ENCODE data around the gene SLC17A2. TPM values are rescaled to one million over a fixed set of nuclear protein-coding genes. Genes with fewer than 3 reads are reported as not detected.
"Not testable (repeated sequence)": the region's sequence is repeated elsewhere in the genome, so short reads cannot be mapped to it uniquely, and the experiment has no call there.

SLC17A2 gene
- total RNA-seq, 1 donor from 2014 or later = not detected

- no peaks in the 10 kb centered on the region for H3K36me3 ChIP-seq (ENCODE audit: control insufficient read depth in 3 of 3, insufficient read depth in 3 of 3, low read length in 3 of 3)
- no peak overlapping the region for H3K4me3 ChIP-seq (ENCODE audit: low read length in 3 of 3)
- H3K9ac ChIP-seq (ENCODE audit: low read depth in 1 of 3, low read length in 3 of 3) = no peak overlapping the region
- no peaks in the 10 kb centered on the region for H3K27me3 ChIP-seq (ENCODE audit: control insufficient read depth in 3 of 3, insufficient read depth in 3 of 3, low read length in 3 of 3)
- no peaks in the 10 kb centered on the region for H3K4me1 ChIP-seq (ENCODE audit: control insufficient read depth in 3 of 3, insufficient read depth in 3 of 3, low read length in 3 of 3)
- no peak overlapping the region for H3K27ac ChIP-seq (ENCODE audit: low read depth, low read length)
- no peaks in the 10 kb centered on the region for H3K9me3 ChIP-seq (ENCODE audit: control insufficient read depth in 3 of 3, low read length in 3 of 3)
These were observed 9.1 kb upstream of the SLC17A2 start for GRCh38 chr6:25939593-25939992.

- no peak overlapping the region for H3K4me3 ChIP-seq (ENCODE audit: low read length in 3 of 3)
- no peak overlapping the region for H3K27ac ChIP-seq (ENCODE audit: low read depth, low read length)
- no peaks in the 10 kb centered on the region for H3K27me3 ChIP-seq (ENCODE audit: control insufficient read depth in 3 of 3, insufficient read depth in 3 of 3, low read length in 3 of 3)
- no peaks in the 10 kb centered on the region for H3K9me3 ChIP-seq (ENCODE audit: control insufficient read depth in 3 of 3, low read length in 3 of 3)
- H3K9ac ChIP-seq (ENCODE audit: low read depth in 1 of 3, low read length in 3 of 3) = no peak overlapping the region
- no peaks in the 10 kb centered on the region for H3K36me3 ChIP-seq (ENCODE audit: control insufficient read depth in 3 of 3, insufficient read depth in 3 of 3, low read length in 3 of 3)
- H3K4me1 ChIP-seq (ENCODE audit: control insufficient read depth in 3 of 3, insufficient read depth in 3 of 3, low read length in 3 of 3) = no peaks in the 10 kb centered on the region
These were observed 5.5 kb upstream of the SLC17A2 start for GRCh38 chr6:25935953-25936352.

GRCh38 chr6:25934735-25935313 is 4.3 kb upstream of the SLC17A2 start:
- no peaks in the 10 kb centered on the region for H3K27me3 ChIP-seq (ENCODE audit: control insufficient read depth in 3 of 3, insufficient read depth in 3 of 3, low read length in 3 of 3)
- no peaks in the 10 kb centered on the region for H3K4me1 ChIP-seq (ENCODE audit: control insufficient read depth in 3 of 3, insufficient read depth in 3 of 3, low read length in 3 of 3)
- H3K9me3 ChIP-seq (ENCODE audit: control insufficient read depth in 3 of 3, low read length in 3 of 3) = no peaks in the 10 kb centered on the region
- no peak overlapping the region for H3K27ac ChIP-seq (ENCODE audit: low read depth, low read length)
- no peak overlapping the region for H3K9ac ChIP-seq (ENCODE audit: low read depth in 1 of 3, low read length in 3 of 3)
- no peaks in the 10 kb centered on the region for H3K36me3 ChIP-seq (ENCODE audit: control insufficient read depth in 3 of 3, insufficient read depth in 3 of 3, low read length in 3 of 3)
- no peak overlapping the region for H3K4me3 ChIP-seq (ENCODE audit: low read length in 3 of 3)

- no peaks in the 10 kb centered on the region for H3K9me3 ChIP-seq (ENCODE audit: control insufficient read depth in 3 of 3, low read length in 3 of 3)
- no peak overlapping the region for H3K27ac ChIP-seq (ENCODE audit: low read depth, low read length)
- H3K36me3 ChIP-seq (ENCODE audit: control insufficient read depth in 3 of 3, insufficient read depth in 3 of 3, low read length in 3 of 3) = no peaks in the 10 kb centered on the region
- no peak overlapping the region for H3K4me3 ChIP-seq (ENCODE audit: low read length in 3 of 3)
- no peaks in the 10 kb centered on the region for H3K27me3 ChIP-seq (ENCODE audit: control insufficient read depth in 3 of 3, insufficient read depth in 3 of 3, low read length in 3 of 3)
- H3K9ac ChIP-seq (ENCODE audit: low read depth in 1 of 3, low read length in 3 of 3) = no peak overlapping the region
- no peaks in the 10 kb centered on the region for H3K4me1 ChIP-seq (ENCODE audit: control insufficient read depth in 3 of 3, insufficient read depth in 3 of 3, low read length in 3 of 3)
These were observed 3.7 kb upstream of the SLC17A2 start for GRCh38 chr6:25934156-25934555.

- Histone ChIP-seq H3K36me3 (ENCODE audit: control insufficient read depth in 3 of 3, insufficient read depth in 3 of 3, low read length in 3 of 3) (no peaks in the 10 kb centered on the region), H3K27me3 (ENCODE audit: control insufficient read depth in 3 of 3, insufficient read depth in 3 of 3, low read length in 3 of 3) (no peaks in the 10 kb centered on the region), H3K4me3 (ENCODE audit: low read length in 3 of 3) (no peak overlapping the region), H3K9ac (ENCODE audit: low read depth in 1 of 3, low read length in 3 of 3) (no peak overlapping the region), H3K9me3 (ENCODE audit: control insufficient read depth in 3 of 3, low read length in 3 of 3) (no peaks in the 10 kb centered on the region), H3K4me1 (ENCODE audit: control insufficient read depth in 3 of 3, insufficient read depth in 3 of 3, low read length in 3 of 3) (no peaks in the 10 kb centered on the region), H3K27ac (ENCODE audit: low read depth, low read length) (no peak overlapping the region)
These were observed 869 bp upstream of the SLC17A2 start for GRCh38 chr6:25931411-25931709.

GRCh38 chr6:25929785-25930184 is 706 bp downstream of the SLC17A2 start:
- not testable (repeated sequence) for H3K27me3 ChIP-seq (ENCODE audit: control insufficient read depth in 3 of 3, insufficient read depth in 3 of 3, low read length in 3 of 3); H3K36me3 ChIP-seq (ENCODE audit: control insufficient read depth in 3 of 3, insufficient read depth in 3 of 3, low read length in 3 of 3); H3K27ac ChIP-seq (ENCODE audit: low read depth, low read length); H3K9me3 ChIP-seq (ENCODE audit: control insufficient read depth in 3 of 3, low read length in 3 of 3); H3K4me3 ChIP-seq (ENCODE audit: low read length in 3 of 3); H3K4me1 ChIP-seq (ENCODE audit: control insufficient read depth in 3 of 3, insufficient read depth in 3 of 3, low read length in 3 of 3); H3K9ac ChIP-seq (ENCODE audit: low read depth in 1 of 3, low read length in 3 of 3)

GRCh38 chr6:25928562-25929324 is 1.7 kb downstream of the SLC17A2 start:
- Histone ChIP-seq H3K27ac (ENCODE audit: low read depth, low read length) (no peak overlapping the region), H3K9ac (ENCODE audit: low read depth in 1 of 3, low read length in 3 of 3) (no peak overlapping the region)

GRCh38 chr6:25927756-25928216 is 2.7 kb downstream of the SLC17A2 start:
- no peaks in the 10 kb centered on the region for H3K27me3 ChIP-seq (ENCODE audit: control insufficient read depth in 3 of 3, insufficient read depth in 3 of 3, low read length in 3 of 3)

More at GRCh38 chr6:25928562-25929324, 1.7 kb downstream of the SLC17A2 start:
- Histone ChIP-seq H3K9me3 (ENCODE audit: control insufficient read depth in 3 of 3, low read length in 3 of 3) (no peaks in the 10 kb centered on the region), H3K4me3 (ENCODE audit: low read length in 3 of 3) (no peak overlapping the region), H3K36me3 (ENCODE audit: control insufficient read depth in 3 of 3, insufficient read depth in 3 of 3, low read length in 3 of 3) (no peaks in the 10 kb centered on the region), H3K4me1 (ENCODE audit: control insufficient read depth in 3 of 3, insufficient read depth in 3 of 3, low read length in 3 of 3) (no peaks in the 10 kb centered on the region), H3K27me3 (ENCODE audit: control insufficient read depth in 3 of 3, insufficient read depth in 3 of 3, low read length in 3 of 3) (no peaks in the 10 kb centered on the region)

GRCh38 chr6:25927178-25927577 is 3.3 kb downstream of the SLC17A2 start:
- Histone ChIP-seq H3K36me3 (ENCODE audit: control insufficient read depth in 3 of 3, insufficient read depth in 3 of 3, low read length in 3 of 3) (no peaks in the 10 kb centered on the region), H3K4me1 (ENCODE audit: control insufficient read depth in 3 of 3, insufficient read depth in 3 of 3, low read length in 3 of 3) (no peaks in the 10 kb centered on the region)

More at GRCh38 chr6:25927756-25928216, 2.7 kb downstream of the SLC17A2 start:
- H3K9ac ChIP-seq (ENCODE audit: low read depth in 1 of 3, low read length in 3 of 3) = no peak overlapping the region
- H3K27ac ChIP-seq (ENCODE audit: low read depth, low read length) = no peak overlapping the region
- H3K4me3 ChIP-seq (ENCODE audit: low read length in 3 of 3) = no peak overlapping the region
- no peaks in the 10 kb centered on the region for H3K4me1 ChIP-seq (ENCODE audit: control insufficient read depth in 3 of 3, insufficient read depth in 3 of 3, low read length in 3 of 3)
- no peaks in the 10 kb centered on the region for H3K36me3 ChIP-seq (ENCODE audit: control insufficient read depth in 3 of 3, insufficient read depth in 3 of 3, low read length in 3 of 3)
- H3K9me3 ChIP-seq (ENCODE audit: control insufficient read depth in 3 of 3, low read length in 3 of 3) = no peaks in the 10 kb centered on the region

GRCh38 chr6:25925876-25926275 is 4.6 kb downstream of the SLC17A2 start:
- H3K4me3 ChIP-seq (ENCODE audit: low read length in 3 of 3) = no peak overlapping the region
- no peak overlapping the region for H3K9ac ChIP-seq (ENCODE audit: low read depth in 1 of 3, low read length in 3 of 3)
- H3K4me1 ChIP-seq (ENCODE audit: control insufficient read depth in 3 of 3, insufficient read depth in 3 of 3, low read length in 3 of 3) = no peaks in the 10 kb centered on the region
- no peak overlapping the region for H3K27ac ChIP-seq (ENCODE audit: low read depth, low read length)
- H3K27me3 ChIP-seq (ENCODE audit: control insufficient read depth in 3 of 3, insufficient read depth in 3 of 3, low read length in 3 of 3) = no peaks in the 10 kb centered on the region
- H3K9me3 ChIP-seq (ENCODE audit: control insufficient read depth in 3 of 3, low read length in 3 of 3) = no peaks in the 10 kb centered on the region
- no peaks in the 10 kb centered on the region for H3K36me3 ChIP-seq (ENCODE audit: control insufficient read depth in 3 of 3, insufficient read depth in 3 of 3, low read length in 3 of 3)

More at GRCh38 chr6:25927178-25927577, 3.3 kb downstream of the SLC17A2 start:
- no peak overlapping the region for H3K27ac ChIP-seq (ENCODE audit: low read depth, low read length)
- no peaks in the 10 kb centered on the region for H3K27me3 ChIP-seq (ENCODE audit: control insufficient read depth in 3 of 3, insufficient read depth in 3 of 3, low read length in 3 of 3)
- no peak overlapping the region for H3K4me3 ChIP-seq (ENCODE audit: low read length in 3 of 3)
- no peaks in the 10 kb centered on the region for H3K9me3 ChIP-seq (ENCODE audit: control insufficient read depth in 3 of 3, low read length in 3 of 3)
- H3K9ac ChIP-seq (ENCODE audit: low read depth in 1 of 3, low read length in 3 of 3) = no peak overlapping the region

Data from skeletal muscle tissue (tissue), 4 donors.